A549 (cell line): ENCODE measurements around the gene DTNB. TPM values are rescaled to one million over a fixed set of nuclear protein-coding genes. Genes with fewer than 3 reads are reported as not detected.

Experiments used
- ATAC-seq, 2 experiments: fragments of 200-7000 bp in 1 of 2; fragments of >200 bp in 1 of 2; cut with Nextera tagmentation in 1 of 2; cut with Tn5 transposase in 1 of 2; 3 replicates each; pipeline versions ENCODE4 v1.8.0 to v1.9.1; 2018 to 2020; ENCODE audit warnings: mild to moderate bottlenecking in 1 of 2, moderate library complexity in 1 of 2
- CTCF ChIA-PET: fragments of 300-600 bp; sonication (Branson Sonifier 250); formaldehyde crosslinking; extraction: SDS; loops from one replicate; lab custom pipeline; 2021; ENCODE audit warnings: antibody characterized with exemption, inconsistent platforms; lab: Yijun Ruan, JAX
- POLR2A ChIA-PET: fragments of 350-600 bp; formaldehyde crosslinking; extraction: SDS; loops from one replicate; lab custom pipeline; 2021; ENCODE audit warnings: antibody characterized with exemption, inconsistent platforms; lab: Yijun Ruan, JAX
- DNase-seq, 2 experiments: peaks; one replicate each; pipeline versions ENCODE4 v3.0.0 to v3.0.0-alpha.2; 2011 to 2016; ENCODE audit warnings: low read depth in 1 of 2, low spot score in 1 of 2
- FAIRE-seq: peaks from 2 replicates; lab custom pipeline; 2011; peaks lifted over from hg19 to GRCh38; lab: Jason Lieb, UNC
- H3K27ac ChIP-seq, 2 experiments: fragments of >200 bp; sonication (Bioruptor Twin); formaldehyde crosslinking; 3 replicates each; pipeline ENCODE4 v1.5.1; 2016 to 2017
- H3K4me1 ChIP-seq: fragments of >200 bp; sonication (Bioruptor Twin); formaldehyde crosslinking; 3 replicates; pipeline ENCODE4 v1.6.1; 2016
- H3K4me2 ChIP-seq: fragments of >200 bp; sonication (Bioruptor Twin); formaldehyde crosslinking; 3 replicates; pipeline ENCODE4 v1.6.1; 2016
- H3K4me3 ChIP-seq: fragments of >200 bp; sonication (Bioruptor Twin); formaldehyde crosslinking; 3 replicates; pipeline ENCODE4 v1.5.1; 2016
- H3K9me3 ChIP-seq: fragments of >200 bp; sonication (Bioruptor Twin); formaldehyde crosslinking; 3 replicates; pipeline ENCODE4 v1.6.1; 2016
- EHF ChIP-seq: fragments of 250-450 bp; sonication (Bioruptor Pico); IDR thresholded peaks from 2 replicates; pipeline ENCODE4 v1.5.0; 2020; ENCODE audit warnings: mild to moderate bottlenecking
- ELK1 ChIP-seq: fragments of 150-350 bp; IDR thresholded peaks from 2 replicates; pipeline ENCODE4 v1.6.1; 2014; ENCODE audit warnings: low read depth, mild to moderate bottlenecking, low read length
- EP300 ChIP-seq, 2 experiments: fragments of >200 bp; sonication (Bioruptor Twin); formaldehyde crosslinking; IDR thresholded peaks; 2 replicates in 1 of 2; 3 replicates in 1 of 2; pipeline ENCODE4 v1.6.1; 2016 to 2017
- ESRRA ChIP-seq: fragments of 150-350 bp; IDR thresholded peaks from 2 replicates; pipeline ENCODE4 v1.6.1; 2014; ENCODE audit warnings: mild to moderate bottlenecking, low read length, borderline replicate concordance
- FOSB ChIP-seq: fragments of 250-450 bp; sonication (Bioruptor Pico); IDR thresholded peaks from 2 replicates; pipeline ENCODE4 v1.5.0; 2020; ENCODE audit warnings: mild to moderate bottlenecking, moderate library complexity
- FOSL2 ChIP-seq, 2 experiments: fragments of 450-650 bp in 1 of 2; fragments of >200 bp in 1 of 2; sonication (Bioruptor Twin) in 1 of 2; formaldehyde crosslinking; IDR thresholded peaks; 2 replicates each; pipeline versions ENCODE4 v1.5.0 to v1.6.1; 2016 to 2020; ENCODE audit warnings: mild to moderate bottlenecking in 1 of 2, moderate library complexity in 1 of 2
- FOXS1 ChIP-seq: fragments of 250-450 bp; sonication (Bioruptor Pico); IDR thresholded peaks from 2 replicates; pipeline ENCODE4 v1.5.0; 2020; ENCODE audit warnings: mild to moderate bottlenecking, moderate library complexity
- GATA3 ChIP-seq: IDR thresholded peaks from 2 replicates; pipeline ENCODE4 v1.6.1; 2012; ENCODE audit warnings: borderline replicate concordance
- HDAC2 ChIP-seq: fragments of 200-600 bp; sonication (generic); IDR thresholded peaks from 2 replicates; pipeline ENCODE4 v1.6.1; 2016
- HMGXB4 ChIP-seq: fragments of 250-450 bp; sonication (Bioruptor Pico); IDR thresholded peaks from 2 replicates; pipeline ENCODE4 v1.5.0; 2021; ENCODE audit warnings: mild to moderate bottlenecking, moderate library complexity, borderline replicate concordance
- HOXB5 ChIP-seq: fragments of 250-450 bp; sonication (Bioruptor Pico); IDR thresholded peaks from 2 replicates; pipeline ENCODE4 v1.5.0; 2020; ENCODE audit warnings: mild to moderate bottlenecking, moderate library complexity
- MAX ChIP-seq: IDR thresholded peaks from 2 replicates; pipeline ENCODE4 v1.6.1; 2012
- RAD21 ChIP-seq, 2 experiments: fragments of >200 bp in 1 of 2; sonication (Bioruptor Twin) in 1 of 2; formaldehyde crosslinking in 1 of 2; IDR thresholded peaks in 1 of 2; conservative IDR thresholded peaks in 1 of 2; 2 replicates in 1 of 2; 3 replicates in 1 of 2; pipeline ENCODE4 v1.6.1; 2012 to 2018; ENCODE audit warnings: inconsistent platforms in 1 of 2
- RNF2 ChIP-seq: fragments of 200-600 bp; sonication (generic); IDR thresholded peaks from 2 replicates; pipeline ENCODE4 v1.6.1; 2016; ENCODE audit warnings: low read depth, mild to moderate bottlenecking, antibody characterized with exemption, moderate library complexity, borderline replicate concordance
- SMC3 ChIP-seq: fragments of >200 bp; sonication (Bioruptor Twin); formaldehyde crosslinking; IDR thresholded peaks from 3 replicates; pipeline ENCODE4 v1.6.1; 2018; ENCODE audit warnings: inconsistent platforms
- WGBS: methylation state at CpG from one replicate; pipeline ENCODE4 v1.1.6; 2017; ENCODE audit errors: missing lambda C conversion rate; 5-methylcytosine and 5-hydroxymethylcytosine counted together
- polyA plus RNA-seq, 4 experiments: library from polyadenylated mRNA; depleted of rRNA in 3 of 4; stranded (reverse); fragments of >200 nt; fragmentation: RNase III in 1 of 4; extraction: RNeasy Plus Mini Kit Qiagen cat#74134 plus additional on column Dnase treatment in 1 of 4; gene quantifications; 2 replicates in 3 of 4; 3 replicates in 1 of 4; pipeline ENCODE4 v1.2.3, GENCODE V29; 2011 to 2017
- TF ChIP-seq, protein P1 (sequence below): fragments of >200 bp; sonication (Bioruptor Twin); formaldehyde crosslinking; IDR thresholded peaks from 2 replicates; pipeline ENCODE4 v1.6.1; 2016

Gene DTNB
- polyA plus RNA-seq, 2 of the 4 experiments (the other 2 are of a cell fraction) = 11.2 to 32.6 TPM

DNA sequence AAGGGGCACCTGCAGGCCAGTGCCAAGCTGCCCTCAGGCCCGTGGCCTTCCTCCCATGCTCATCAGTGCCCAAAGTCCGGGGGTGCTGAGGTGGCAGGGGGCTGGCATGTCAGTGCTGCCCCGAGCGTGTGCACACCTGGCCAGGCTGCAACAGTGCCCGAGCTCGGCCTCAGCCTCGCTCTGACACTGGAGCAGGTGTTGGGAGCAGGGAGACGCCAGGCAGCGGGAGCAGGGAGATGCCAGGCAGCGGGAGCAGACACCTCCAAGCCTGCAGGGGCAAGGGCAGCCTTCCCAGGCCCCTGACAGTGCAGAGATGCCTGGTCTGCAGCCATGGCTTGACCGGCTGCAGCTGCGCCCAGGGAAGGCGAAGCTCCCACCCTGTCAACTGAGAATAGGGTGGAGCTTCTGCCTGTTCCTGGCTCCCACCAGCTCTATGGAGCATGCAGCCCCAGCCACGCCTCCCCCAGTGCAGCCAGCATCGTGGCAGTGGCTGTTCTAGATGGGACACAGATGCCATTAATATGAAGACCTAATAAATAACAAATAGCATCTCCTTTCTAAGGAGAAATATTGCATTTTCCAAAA, 82.4 kb downstream of the DTNB start (continued):
- TF ChIP-seq RAD21 (conservative IDR thresholded peaks at IDR 0.05 in 1 of 2, IDR thresholded peaks at IDR 0.05 in 1 of 2) (no peak), HOXB5 (no peak)

GRCh38 chr2:25589676-25590205, 83.6 kb downstream of the DTNB start:
- H3K4me1 ChIP-seq = peaks cover 11% of the 10 kb centered on the region
- H3K27ac ChIP-seq = no peak overlapping the region
- no peak for FAIRE-seq
- H3K9me3 ChIP-seq = no peaks in the 10 kb centered on the region
- ChIA-PET POLR2A (no interaction called here), CTCF (interaction anchor here (1.2 to 3.5 kb wide), 2 partner anchors 17 to 23 kb away, joined by 4 to 19 read pairs; no protein-coding TSS in a partner anchor)
- H3K4me2 ChIP-seq = no peak overlapping the region
- TF ChIP-seq RNF2 (no peak), EHF (CRISPR knock-in tag) (no peak), GATA3 (no peak), FOSB (CRISPR knock-in tag) (no peak), MAX (no peak), HOXB5 (no peak), ESRRA (no peak), FOXS1 (no peak), EP300 (IDR thresholded peaks at IDR 0.05) (no peak), HDAC2 (no peak), SMC3 (no peak), ELK1 (no peak)
- TF ChIP-seq, protein P1, sequence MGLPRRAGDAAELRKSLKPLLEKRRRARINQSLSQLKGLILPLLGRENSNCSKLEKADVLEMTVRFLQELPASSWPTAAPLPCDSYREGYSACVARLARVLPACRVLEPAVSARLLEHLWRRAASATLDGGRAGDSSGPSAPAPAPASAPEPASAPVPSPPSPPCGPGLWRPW = no peak
- no peak; a peak in 2 of 6 replicates for ATAC-seq
- DNase-seq = no peak
- 92% methylated on average over 12 of the region's 13 CpGs for WGBS
- H3K4me3 ChIP-seq = no peak overlapping the region

DNA sequence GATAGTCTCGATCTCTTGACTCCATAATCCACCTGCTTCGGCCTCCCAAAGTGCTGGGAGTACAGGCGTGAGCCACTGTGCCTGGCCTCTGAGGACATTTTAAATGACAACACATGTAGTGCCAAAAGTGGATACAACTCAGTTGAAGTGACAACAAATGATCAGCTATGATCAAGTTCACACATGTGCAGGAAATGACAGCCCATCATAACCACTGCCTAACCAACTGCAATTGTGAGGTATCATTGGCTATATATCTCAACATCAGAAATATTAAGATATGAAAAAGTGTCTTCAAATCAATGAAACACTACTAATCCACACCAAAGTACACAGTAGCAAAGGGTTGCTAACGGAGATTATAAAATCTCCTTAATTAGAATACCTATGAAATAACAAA, 84.8 kb downstream of the DTNB start:
- no peak for TF ChIP-seq ELK1
- Histone ChIP-seq H3K27ac (no peak overlapping the region), H3K4me2 (no peak overlapping the region), H3K4me1 (peaks cover 11% of the 10 kb centered on the region), H3K9me3 (no peaks in the 10 kb centered on the region), H3K4me3 (no peak overlapping the region)
- ATAC-seq (no peak), DNase-seq (no peak), FAIRE-seq (no peak)
- POLR2A ChIA-PET = no interaction called here
- WGBS = 99% methylated on average over 4 of the region's 4 CpGs
- CTCF ChIA-PET = interaction anchor here (1.6 to 4.3 kb wide), 3 partner anchors 18 to 211 kb away, joined by 3 to 21 read pairs (median 19); no protein-coding TSS in a partner anchor

DNA sequence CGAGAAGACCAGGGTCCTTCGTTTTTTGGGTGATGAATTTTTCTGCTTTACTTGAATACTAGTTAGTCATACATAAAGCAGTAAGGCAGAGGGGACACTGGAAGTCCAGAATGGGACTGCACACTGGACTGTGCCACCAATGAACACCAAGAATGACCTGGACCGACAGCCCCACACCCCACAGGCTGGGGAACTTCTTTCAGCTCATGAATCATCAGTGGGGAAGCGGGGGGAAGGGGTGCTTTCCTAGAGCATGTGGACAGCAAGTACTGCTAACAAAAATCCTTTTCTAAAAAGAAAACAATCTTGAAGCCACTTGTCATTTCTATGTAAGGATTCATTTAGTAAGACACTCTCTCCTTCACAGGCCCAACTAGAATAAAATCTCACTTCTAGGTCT, 86.0 kb downstream of the DTNB start:
- H3K4me1 ChIP-seq = peaks cover 11% of the 10 kb centered on the region
- H3K27ac ChIP-seq = no peak overlapping the region
- peak overlapping the region; percentile 15; the same call in 2 of the 3 replicates for H3K4me2 ChIP-seq
- no peak for DNase-seq
- FAIRE-seq = no peak
- ChIA-PET POLR2A (no interaction called here), CTCF (interaction anchor here (1.1 to 4.3 kb wide), 5 partner anchors 20 to 210 kb away, joined by 3 to 21 read pairs (median 4); no protein-coding TSS in a partner anchor)
- ATAC-seq = peak; percentile 62 to 66; a peak in 4 of 6 replicates
- no peak overlapping the region for H3K4me3 ChIP-seq
- no peaks in the 10 kb centered on the region for H3K9me3 ChIP-seq
- TF ChIP-seq HMGXB4 (no peak), FOSL2 (IDR thresholded peaks at IDR 0.05) (no peak), FOSL2 (CRISPR knock-in tag; IDR thresholded peaks at IDR 0.05) (0 out of 2 replicates have a peak, but pooled peaks have one; percentile 8), FOSB (CRISPR knock-in tag) (no peak)
- WGBS = 79% methylated on average over 4 of the region's 4 CpGs
